Measurements from ENCODE around the gene TMEM171. TPM values are rescaled to one million over a fixed set of nuclear protein-coding genes. Genes with fewer than 3 reads are reported as not detected.
A peak's percentile ranks its signal among the peaks of the same experiment; 100 is the strongest.

TMEM171 gene
- total RNA-seq, 1 donor from 2014 or later, result not detected

DNA sequence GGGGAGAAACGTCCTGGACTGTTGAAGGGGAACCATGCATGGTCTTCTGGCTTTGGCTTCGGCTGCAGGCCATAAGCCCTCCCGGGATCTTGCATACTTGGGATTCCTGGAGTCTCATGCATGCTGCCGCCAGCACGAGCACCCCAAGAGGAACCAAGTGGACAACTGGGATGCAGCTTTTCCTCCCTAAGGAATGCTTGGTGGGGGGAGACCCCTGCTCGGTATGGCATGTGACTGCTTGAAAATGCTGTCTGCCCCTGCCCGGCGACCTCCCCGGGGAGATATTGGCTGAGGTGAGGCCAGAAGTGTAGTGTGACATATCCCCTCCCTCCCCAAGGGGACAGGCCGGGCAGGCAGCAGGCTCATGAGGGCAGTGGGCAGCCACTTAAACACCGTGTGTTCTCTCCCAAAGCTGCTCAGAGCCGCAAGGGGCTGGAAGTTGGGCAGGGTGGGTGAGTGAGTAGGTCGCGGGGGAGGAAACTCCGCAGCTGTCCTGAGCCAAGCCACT, 15.7 kb downstream of the TMEM171 start:
- H3K27me3 Mint-ChIP-seq (ENCODE audit: insufficient read depth, low read depth), result peaks cover 3% of the 10 kb centered on the region
- no peak overlapping the region for H3K9ac ChIP-seq
- no peak overlapping the region for H3K4me3 ChIP-seq
- no peak overlapping the region for H3K4me3 Mint-ChIP-seq
- TF ChIP-seq EZH2phosphoT487 (IDR thresholded peaks at IDR 0.05) (no peak), EZH2 (IDR thresholded peaks at IDR 0.05) (no peak)
- TF ChIP-seq, protein P1, sequence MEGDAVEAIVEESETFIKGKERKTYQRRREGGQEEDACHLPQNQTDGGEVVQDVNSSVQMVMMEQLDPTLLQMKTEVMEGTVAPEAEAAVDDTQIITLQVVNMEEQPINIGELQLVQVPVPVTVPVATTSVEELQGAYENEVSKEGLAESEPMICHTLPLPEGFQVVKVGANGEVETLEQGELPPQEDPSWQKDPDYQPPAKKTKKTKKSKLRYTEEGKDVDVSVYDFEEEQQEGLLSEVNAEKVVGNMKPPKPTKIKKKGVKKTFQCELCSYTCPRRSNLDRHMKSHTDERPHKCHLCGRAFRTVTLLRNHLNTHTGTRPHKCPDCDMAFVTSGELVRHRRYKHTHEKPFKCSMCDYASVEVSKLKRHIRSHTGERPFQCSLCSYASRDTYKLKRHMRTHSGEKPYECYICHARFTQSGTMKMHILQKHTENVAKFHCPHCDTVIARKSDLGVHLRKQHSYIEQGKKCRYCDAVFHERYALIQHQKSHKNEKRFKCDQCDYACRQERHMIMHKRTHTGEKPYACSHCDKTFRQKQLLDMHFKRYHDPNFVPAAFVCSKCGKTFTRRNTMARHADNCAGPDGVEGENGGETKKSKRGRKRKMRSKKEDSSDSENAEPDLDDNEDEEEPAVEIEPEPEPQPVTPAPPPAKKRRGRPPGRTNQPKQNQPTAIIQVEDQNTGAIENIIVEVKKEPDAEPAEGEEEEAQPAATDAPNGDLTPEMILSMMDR (IDR thresholded peaks at IDR 0.05), result no peak
- peaks cover 3% of the 10 kb centered on the region for H3K4me1 Mint-ChIP-seq
- H4K20me1 ChIP-seq (ENCODE audit: low read depth), result no peaks in the 10 kb centered on the region
- H3K9me3 Mint-ChIP-seq, result no peaks in the 10 kb centered on the region
- DNase-seq (ENCODE audit: low spot score), result peak; percentile 44
- H3K36me3 ChIP-seq, result no peaks in the 10 kb centered on the region
- H3K4me2 ChIP-seq, result no peak overlapping the region
- H2AFZ ChIP-seq (replicated peaks), result no peak overlapping the region
- no peak overlapping the region for H3K27ac ChIP-seq
- H3K27me3 ChIP-seq, result no peaks in the 10 kb centered on the region
- H3K4me1 ChIP-seq, result no peaks in the 10 kb centered on the region
- H3K36me3 Mint-ChIP-seq, result no peaks in the 10 kb centered on the region
- H3F3A ChIP-seq (ENCODE audit: low read depth), result no peaks in the 10 kb centered on the region
- no peaks in the 10 kb centered on the region for H3K9me3 ChIP-seq (ENCODE audit: low read depth)
- no peak overlapping the region for H3K27ac Mint-ChIP-seq
- H3K79me2 ChIP-seq (ENCODE audit: low read depth), result no peaks in the 10 kb centered on the region

DNA sequence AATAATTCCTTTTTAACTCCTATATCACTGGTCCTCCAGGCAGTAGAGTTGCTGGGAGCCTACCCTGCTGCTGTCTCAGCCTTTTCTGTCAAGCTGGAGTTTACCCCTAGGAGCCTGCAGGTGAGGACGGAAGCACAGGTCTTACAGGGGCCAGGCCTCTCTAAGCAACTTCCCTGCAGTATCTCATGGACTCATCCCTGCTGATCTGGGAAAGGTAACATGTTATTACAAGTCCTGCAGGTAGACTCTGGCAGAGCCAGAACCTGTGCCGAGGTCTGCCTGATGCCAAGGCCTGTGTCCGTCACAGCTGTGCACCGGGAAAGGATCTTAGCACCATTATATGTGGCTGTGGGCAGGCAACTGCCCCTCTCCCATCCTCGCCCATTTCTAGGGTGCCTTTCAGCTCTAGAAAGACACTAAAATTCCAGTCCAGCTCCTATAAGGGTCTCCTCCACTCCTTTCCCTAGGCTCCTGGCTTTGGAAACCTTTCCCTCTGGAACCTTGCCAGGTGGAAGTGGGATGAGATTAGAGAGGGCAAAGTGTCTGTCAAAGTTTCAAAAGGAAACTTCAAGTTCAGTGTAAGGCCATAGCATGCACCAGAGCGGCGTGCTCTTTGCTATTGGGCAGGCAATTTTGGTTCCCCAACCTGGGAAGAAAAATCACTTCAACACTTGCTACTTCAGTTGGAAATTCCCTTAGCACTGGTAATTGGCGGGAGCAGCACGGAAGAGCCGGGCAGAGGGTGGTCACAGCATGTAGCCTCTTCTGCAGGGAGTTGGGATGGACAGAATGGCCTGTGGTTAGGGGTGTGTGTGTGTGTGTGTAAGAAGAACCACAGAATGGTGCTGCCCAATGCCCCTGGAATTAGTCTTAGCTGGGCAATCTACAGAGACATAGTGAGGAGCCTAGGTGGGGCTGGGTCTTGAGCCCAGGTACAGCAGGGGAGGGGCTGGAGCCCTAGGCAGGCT, 17.5 kb downstream of the TMEM171 start:
- Histone ChIP-seq H3K9me3 (ENCODE audit: low read depth) (no peaks in the 10 kb centered on the region), H3K4me1 (no peaks in the 10 kb centered on the region), H4K20me1 (ENCODE audit: low read depth) (no peaks in the 10 kb centered on the region), H3K79me2 (ENCODE audit: low read depth) (no peaks in the 10 kb centered on the region), H3K27ac (no peak overlapping the region), H3K4me3 (no peak overlapping the region), H3K4me2 (no peak overlapping the region), H3K36me3 (no peaks in the 10 kb centered on the region), H3F3A (ENCODE audit: low read depth) (no peaks in the 10 kb centered on the region), H3K27me3 (no peaks in the 10 kb centered on the region), H3K9ac (no peak overlapping the region), H2AFZ (replicated peaks) (no peak overlapping the region)
- H3K9me3 Mint-ChIP-seq, result no peaks in the 10 kb centered on the region
- H3K4me1 Mint-ChIP-seq, result peaks cover 3% of the 10 kb centered on the region
- DNase-seq (ENCODE audit: low spot score), result no peak
- H3K4me3 Mint-ChIP-seq, result no peak overlapping the region
- peaks cover 3% of the 10 kb centered on the region for H3K27me3 Mint-ChIP-seq (ENCODE audit: insufficient read depth, low read depth)
- no peak overlapping the region for H3K27ac Mint-ChIP-seq
- no peaks in the 10 kb centered on the region for H3K36me3 Mint-ChIP-seq
- TF ChIP-seq EZH2phosphoT487 (IDR thresholded peaks at IDR 0.05) (no peak), EZH2 (IDR thresholded peaks at IDR 0.05) (no peak)
- TF ChIP-seq, protein P1 (IDR thresholded peaks at IDR 0.05), result no peak

DNA sequence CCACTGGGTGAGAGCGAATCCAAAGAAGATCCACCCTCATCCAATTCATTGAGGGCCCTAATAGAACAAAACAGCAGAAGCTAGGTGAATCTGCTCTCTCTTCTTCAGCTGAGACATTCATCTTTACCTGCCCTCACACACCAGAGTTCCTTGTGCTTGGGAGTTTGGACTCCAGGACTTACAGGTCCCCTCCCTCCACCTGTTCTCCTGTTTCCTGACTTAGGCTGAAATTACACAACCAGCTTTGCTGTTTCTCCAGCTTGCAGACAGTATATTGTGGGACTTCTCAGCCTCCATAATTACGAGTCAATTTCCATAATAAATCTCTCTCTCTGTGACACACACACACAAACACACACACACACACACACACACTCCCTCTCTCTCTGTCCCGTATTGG, 19.1 kb downstream of the TMEM171 start:
- no peak for TF ChIP-seq EZH2phosphoT487 (IDR thresholded peaks at IDR 0.05)
- TF ChIP-seq, protein P1 (IDR thresholded peaks at IDR 0.05), result no peak
- TF ChIP-seq EZH2 (IDR thresholded peaks at IDR 0.05), result no peak
- no peaks in the 10 kb centered on the region for H4K20me1 ChIP-seq (ENCODE audit: low read depth)
- H3F3A ChIP-seq (ENCODE audit: low read depth), result no peaks in the 10 kb centered on the region
- no peak for DNase-seq (ENCODE audit: low spot score)
- H3K4me2 ChIP-seq, result no peak overlapping the region
- Mint-ChIP-seq H3K4me1 (peaks cover 3% of the 10 kb centered on the region), H3K36me3 (no peaks in the 10 kb centered on the region), H3K9me3 (no peaks in the 10 kb centered on the region), H3K27ac (no peak overlapping the region), H3K27me3 (ENCODE audit: insufficient read depth, low read depth) (peaks cover 3% of the 10 kb centered on the region), H3K4me3 (no peak overlapping the region)
- H3K9me3 ChIP-seq (ENCODE audit: low read depth), result no peaks in the 10 kb centered on the region
- H3K4me1 ChIP-seq, result no peaks in the 10 kb centered on the region
- no peak overlapping the region for H3K4me3 ChIP-seq
- H3K9ac ChIP-seq, result no peak overlapping the region
- H3K79me2 ChIP-seq (ENCODE audit: low read depth), result no peaks in the 10 kb centered on the region
- no peaks in the 10 kb centered on the region for H3K36me3 ChIP-seq
- no peaks in the 10 kb centered on the region for H3K27me3 ChIP-seq
- H3K27ac ChIP-seq, result no peak overlapping the region
- no peak overlapping the region for H2AFZ ChIP-seq (replicated peaks)

Data from neural progenitor cell (in vitro differentiated cells).